OCI-LY7 (cell line): ENCODE data around the gene RASD1.

Experiments
- CTCF ChIP-seq: fragments of 200-600 bp; sonication (generic); conservative IDR thresholded peaks from 2 replicates; pipeline ENCODE4 v1.5.1; 2014; ENCODE audit warnings: mild to moderate bottlenecking, antibody characterized with exemption, low read length, moderate library complexity, mixed read lengths
- EZH2phosphoT487 ChIP-seq: fragments of 200-600 bp; sonication (generic); IDR thresholded peaks from 2 replicates; pipeline ENCODE4 v1.6.1; 2018; ENCODE audit warnings: low read depth, borderline replicate concordance, mild to moderate bottlenecking, mixed run types, antibody characterized with exemption, low read length, moderate library complexity, mixed read lengths

GRCh38 chr17:17497065-17497844 lies 1.1 kb upstream of the RASD1 start:
- TF ChIP-seq EZH2phosphoT487 (no peak), CTCF (peak; percentile 63)
